Effector memory CD8-positive, alpha-beta T cell (primary cell): ENCODE data around the gene EME2.
"Not testable (repeated sequence)": the region's sequence is repeated elsewhere in the genome, so short reads cannot be mapped to it uniquely, and the experiment has no call there.

Experiments used
- ATAC-seq: fragments of 150-1000 bp; cut with Tn5 transposase; replicated peaks from 2 replicates; pipeline ENCODE4 v1.10.0; 2021; ENCODE audit warnings: mild to moderate bottlenecking, moderate library complexity
- DNase-seq, 3 experiments: peaks; one replicate each; pipeline ENCODE4 v3.0.0; 2021
- H3K27ac Mint-ChIP-seq, 2 donors: one replicate each; pipeline ENCODE4 v1.8.0; 2022; ENCODE audit warnings: mild to moderate bottlenecking in 2 of 2, mixed read lengths in 2 of 2, moderate library complexity in 2 of 2
- H3K27me3 Mint-ChIP-seq, 2 donors: one replicate each; pipeline ENCODE4 v1.8.0; 2022; ENCODE audit warnings: mixed read lengths in 2 of 2
- H3K36me3 Mint-ChIP-seq: one replicate; pipeline ENCODE4 v1.8.0; 2022; ENCODE audit warnings: mild to moderate bottlenecking, moderate library complexity, mixed read lengths; ENCODE audit not compliant: insufficient read depth
- H3K4me1 Mint-ChIP-seq, 2 donors: one replicate each; pipeline ENCODE4 v1.8.0; 2022; ENCODE audit warnings: low read depth in 2 of 2, mixed read lengths in 2 of 2
- H3K4me3 Mint-ChIP-seq, 2 donors: one replicate each; pipeline ENCODE4 v1.8.0; 2022; ENCODE audit warnings: mild to moderate bottlenecking in 2 of 2, mixed read lengths in 2 of 2, moderate library complexity in 2 of 2
- H3K9me3 Mint-ChIP-seq, 2 donors: one replicate each; pipeline ENCODE4 v1.8.0; 2022; ENCODE audit warnings: mixed read lengths in 2 of 2

EME2 gene

GRCh38 chr16:1790611-1791255, 18.1 kb downstream of the EME2 start:
- no peak overlapping the region for H3K27ac Mint-ChIP-seq
- H3K4me1 Mint-ChIP-seq, result peaks cover 4% of the 10 kb centered on the region in 2 donors
- H3K27me3 Mint-ChIP-seq, result no peaks in the 10 kb centered on the region
- H3K4me3 Mint-ChIP-seq, result no peak overlapping the region
- peaks cover 15% of the 10 kb centered on the region for H3K36me3 Mint-ChIP-seq
- ATAC-seq, result no peak
- DNase-seq, result no peak
- no peaks in the 10 kb centered on the region for H3K9me3 Mint-ChIP-seq

- ATAC-seq (no peak), DNase-seq (no peak)
- Mint-ChIP-seq H3K4me3 (no peak overlapping the region), H3K27ac (no peak overlapping the region), H3K4me1 (peaks cover 4% of the 10 kb centered on the region in 2 donors), H3K27me3 (no peaks in the 10 kb centered on the region), H3K9me3 (no peaks in the 10 kb centered on the region), H3K36me3 (peaks cover 15% of the 10 kb centered on the region)
These were observed 18.8 kb downstream of the EME2 start for GRCh38 chr16:1791256-1791942.

- H3K4me3 Mint-ChIP-seq, result no peak overlapping the region
- DNase-seq (no peak), ATAC-seq (no peak)
- peaks cover 4% of the 10 kb centered on the region in 2 donors for H3K4me1 Mint-ChIP-seq
- H3K9me3 Mint-ChIP-seq, result no peaks in the 10 kb centered on the region
- no peaks in the 10 kb centered on the region for H3K27me3 Mint-ChIP-seq
- peaks cover 11% of the 10 kb centered on the region for H3K36me3 Mint-ChIP-seq
- H3K27ac Mint-ChIP-seq, result no peak overlapping the region
These were observed 19.6 kb downstream of the EME2 start for GRCh38 chr16:1791943-1792812.

GRCh38 chr16:1792836-1793577, 20.4 kb downstream of the EME2 start:
- Mint-ChIP-seq H3K4me3 (no peak overlapping the region), H3K27ac (no peak overlapping the region), H3K36me3 (peaks cover 9% of the 10 kb centered on the region), H3K27me3 (no peaks in the 10 kb centered on the region), H3K4me1 (peaks cover 4% of the 10 kb centered on the region in 2 donors), H3K9me3 (no peaks in the 10 kb centered on the region)
- DNase-seq (no peak), ATAC-seq (no peak)

- Mint-ChIP-seq H3K27me3 (no peaks in the 10 kb centered on the region), H3K36me3 (peaks cover 6% of the 10 kb centered on the region), H3K9me3 (no peaks in the 10 kb centered on the region), H3K27ac (no peak within 1 kb of the TSS), H3K4me3 (no peak within 1 kb of the TSS), H3K4me1 (peaks cover 4% of the 10 kb centered on the region in 2 donors)
- ATAC-seq (no peak), DNase-seq (no peak)
These were observed 21.1 kb downstream of the EME2 start, which contains the start of gene IGFALS for GRCh38 chr16:1793578-1794220. Gene IGFALS, minus strand, starts transcription at chr16:1793705. Its CDS starts 53 bp downstream, at chr16:1793652.

- H3K9me3 Mint-ChIP-seq, result no peaks in the 10 kb centered on the region
- H3K27ac Mint-ChIP-seq, result no peak overlapping the region
- no peaks in the 10 kb centered on the region for H3K4me1 Mint-ChIP-seq
- H3K27me3 Mint-ChIP-seq, result no peaks in the 10 kb centered on the region
- ATAC-seq, result no peak
- DNase-seq, result no peak
- peaks cover 3% of the 10 kb centered on the region for H3K36me3 Mint-ChIP-seq
- H3K4me3 Mint-ChIP-seq, result no peak overlapping the region
These were observed 21.7 kb downstream of the EME2 start for GRCh38 chr16:1794221-1794871.

GRCh38 chr16:1794908-1795666, 22.5 kb downstream of the EME2 start:
- no peak for DNase-seq
- no peaks in the 10 kb centered on the region for H3K27me3 Mint-ChIP-seq
- peaks cover 8% of the 10 kb centered on the region for H3K36me3 Mint-ChIP-seq
- H3K4me1 Mint-ChIP-seq, result no peaks in the 10 kb centered on the region
- ATAC-seq, result no peak
- H3K9me3 Mint-ChIP-seq, result no peaks in the 10 kb centered on the region
- no peak overlapping the region for H3K27ac Mint-ChIP-seq
- no peak overlapping the region for H3K4me3 Mint-ChIP-seq

GRCh38 chr16:1799263-1799662, 26.7 kb downstream of the EME2 start:
- H3K27ac Mint-ChIP-seq, H3K9me3 Mint-ChIP-seq, H3K36me3 Mint-ChIP-seq, H3K4me3 Mint-ChIP-seq, ATAC-seq, H3K4me1 Mint-ChIP-seq, H3K27me3 Mint-ChIP-seq, DNase-seq: not testable (repeated sequence)

- Mint-ChIP-seq H3K36me3 (peaks cover 4% of the 10 kb centered on the region), H3K4me3 (no peak overlapping the region), H3K27ac (no peak overlapping the region), H3K27me3 (no peaks in the 10 kb centered on the region), H3K9me3 (no peaks in the 10 kb centered on the region), H3K4me1 (no peaks in the 10 kb centered on the region)
- DNase-seq (no peak), ATAC-seq (no peak)
These were observed 28.1 kb downstream of the EME2 start for GRCh38 chr16:1800701-1801100.

GRCh38 chr16:1807626-1808025, 35.0 kb downstream of the EME2 start:
- H3K4me3 Mint-ChIP-seq, result no peak overlapping the region
- H3K27me3 Mint-ChIP-seq, result no peaks in the 10 kb centered on the region
- DNase-seq, result no peak
- ATAC-seq, result no peak
- H3K4me1 Mint-ChIP-seq, result no peaks in the 10 kb centered on the region
- H3K9me3 Mint-ChIP-seq, result no peaks in the 10 kb centered on the region
- peaks cover 26% of the 10 kb centered on the region for H3K36me3 Mint-ChIP-seq
- H3K27ac Mint-ChIP-seq, result no peak overlapping the region

- H3K27ac Mint-ChIP-seq, result no peak overlapping the region
- no peaks in the 10 kb centered on the region for H3K27me3 Mint-ChIP-seq
- H3K4me1 Mint-ChIP-seq, result peaks cover 4 to 6% of the 10 kb centered on the region in 2 donors
- H3K36me3 Mint-ChIP-seq, result peaks cover 32% of the 10 kb centered on the region
- no peaks in the 10 kb centered on the region for H3K9me3 Mint-ChIP-seq
- H3K4me3 Mint-ChIP-seq, result no peak overlapping the region
- DNase-seq, result no peak
- no peak for ATAC-seq
These were observed 36.1 kb downstream of the EME2 start for GRCh38 chr16:1808691-1809090.

- DNase-seq, result no peak
- Mint-ChIP-seq H3K4me1 (peaks cover 4 to 6% of the 10 kb centered on the region in 2 donors), H3K27ac (no peak overlapping the region), H3K27me3 (no peaks in the 10 kb centered on the region), H3K36me3 (peaks cover 38% of the 10 kb centered on the region), H3K4me3 (no peak overlapping the region), H3K9me3 (no peaks in the 10 kb centered on the region)
- ATAC-seq, result no peak
These were observed 36.7 kb downstream of the EME2 start for GRCh38 chr16:1809281-1809801.
